CD4-positive, alpha-beta T cell (primary cell): Measurements from ENCODE around the gene GFER. TPM values are rescaled to one million over a fixed set of nuclear protein-coding genes. Genes with fewer than 3 reads are reported as not detected.

Experiments
- ATAC-seq: fragments of 200-7000 bp; cut with Tn5 transposase; one replicate; pipeline ENCODE4 v1.10.0; 2022; ENCODE audit warnings: mild to moderate bottlenecking; ENCODE audit not compliant: poor library complexity
- CTCF ChIA-PET: fragments of 350-600 bp; sonication (Branson Sonifier 250); formaldehyde crosslinking; loops from one replicate; lab custom pipeline; 2021; ENCODE audit warnings: antibody characterized with exemption, inconsistent platforms; lab: Charles Lee
- POLR2A ChIA-PET: fragments of 350-600 bp; sonication (Branson Sonifier 250); formaldehyde crosslinking; loops from one replicate; lab custom pipeline; 2021; ENCODE audit warnings: antibody characterized with exemption, inconsistent platforms; lab: Charles Lee
- DNase-seq, 14 experiments: peaks; one replicate each; pipeline ENCODE4 v3.0.0-alpha.2; 2013 to 2020; ENCODE audit warnings: mixed read lengths in 2 of 14
- H3K27ac ChIP-seq, 2 donors: one replicate each; pipeline versions ENCODE4 v1.5.1 to v1.7.0; 2013; ENCODE audit warnings: low read length in 2 of 2, low read depth in 1 of 2, mild to moderate bottlenecking in 1 of 2
- H3K27me3 ChIP-seq, 2 experiments: 1 replicate in 1 of 2; 2 replicates in 1 of 2; pipeline versions ENCODE4 v1.6.1 to v1.7.0; 2013; ENCODE audit warnings: low read length in 2 of 2, control low read depth in 1 of 2, mild to moderate bottlenecking in 1 of 2, moderate library complexity in 1 of 2; ENCODE audit not compliant: insufficient read depth in 2 of 2, control insufficient read depth in 1 of 2
- H3K36me3 ChIP-seq: one replicate; pipeline ENCODE4 v1.6.1; 2013; ENCODE audit warnings: low read length, control low read depth; ENCODE audit not compliant: insufficient read depth
- H3K4me1 ChIP-seq: one replicate; pipeline ENCODE4 v1.6.1; 2013; ENCODE audit warnings: low read length, control low read depth; ENCODE audit not compliant: insufficient read depth
- H3K4me3 ChIP-seq: one replicate; pipeline ENCODE4 v1.5.1; 2013; ENCODE audit warnings: mild to moderate bottlenecking, low read length, moderate library complexity
- H3K9me3 ChIP-seq, 2 experiments: 1 replicate in 1 of 2; 2 replicates in 1 of 2; pipeline versions ENCODE4 v1.6.1 to v1.7.0; 2013; ENCODE audit warnings: low read length in 2 of 2, mild to moderate bottlenecking in 2 of 2, control low read depth in 1 of 2, moderate library complexity in 1 of 2; ENCODE audit not compliant: control insufficient read depth in 1 of 2, insufficient read depth in 1 of 2
- H3K27ac Mint-ChIP-seq: one replicate; pipeline ENCODE4 v1.8.0; 2020; ENCODE audit warnings: mixed read lengths
- H3K27me3 Mint-ChIP-seq: one replicate; pipeline ENCODE4 v1.8.0; 2021; ENCODE audit warnings: mixed read lengths
- H3K36me3 Mint-ChIP-seq: one replicate; pipeline ENCODE4 v1.8.0; 2021; ENCODE audit warnings: low read depth, mixed read lengths
- H3K4me1 Mint-ChIP-seq: one replicate; pipeline ENCODE4 v1.8.0; 2021; ENCODE audit warnings: low read depth, mixed read lengths
- H3K4me3 Mint-ChIP-seq: one replicate; pipeline ENCODE4 v1.8.0; 2020; ENCODE audit warnings: mild to moderate bottlenecking, mixed read lengths
- H3K9me3 Mint-ChIP-seq: one replicate; pipeline ENCODE4 v1.8.0; 2020; ENCODE audit warnings: mixed read lengths
- CTCF ChIP-seq: fragments of 200-600 bp; IDR thresholded peaks from one replicate; pipeline ENCODE4 v1.8.0; 2022; ENCODE audit warnings: antibody characterized with exemption, mild to moderate bottlenecking
- intact Hi-C, 2 experiments: fragments of 100-400 bp; cut with DNase I in 1 of 2; cut with micrococcal nuclease in 1 of 2; formaldehyde crosslinking; loops; one replicate each; pipeline versions ENCODE4 v1.15.1 to v1.9.0; 2023 to 2025; cut with DNase I, micrococcal nuclease
- total RNA-seq, 174 experiments: library from RNA in 2 of 174; stranded (reverse) in 2 of 174; gene quantifications; one replicate each; pipeline ENCODE4 v1.2.3 and lab custom pipeline; 2021 to 2026

The GFER gene
- total RNA-seq, 2 experiments from 2014 or later = 14.5 TPM

GRCh38 chr16:2034696-2035430 is 50.9 kb downstream of the GFER start:
- intact Hi-C loops = no loop called here
- H3K27me3 Mint-ChIP-seq = no peaks in the 10 kb centered on the region
- TF ChIP-seq CTCF = no peak
- no peaks in the 10 kb centered on the region for H3K9me3 ChIP-seq
- H3K9me3 Mint-ChIP-seq = no peaks in the 10 kb centered on the region
- no peaks in the 10 kb centered on the region for H3K4me1 Mint-ChIP-seq
- H3K4me3 Mint-ChIP-seq = no peak overlapping the region
- peaks cover 7% of the 10 kb centered on the region for H3K4me1 ChIP-seq
- no peaks in the 10 kb centered on the region for H3K36me3 ChIP-seq
- H3K27ac ChIP-seq = no peak overlapping the region
- H3K4me3 ChIP-seq = no peak overlapping the region
- H3K36me3 Mint-ChIP-seq = no peaks in the 10 kb centered on the region
- H3K27ac Mint-ChIP-seq = no peak overlapping the region
- no peaks in the 10 kb centered on the region for H3K27me3 ChIP-seq
- ATAC-seq = no peak
- ChIA-PET CTCF (no interaction called here), POLR2A (no interaction called here)
- no peak for DNase-seq

GRCh38 chr16:2035431-2036199 is 51.6 kb downstream of the GFER start:
- Mint-ChIP-seq H3K9me3 (no peaks in the 10 kb centered on the region), H3K4me3 (no peak overlapping the region), H3K27me3 (no peaks in the 10 kb centered on the region), H3K4me1 (no peaks in the 10 kb centered on the region), H3K27ac (no peak overlapping the region), H3K36me3 (no peaks in the 10 kb centered on the region)
- ATAC-seq (no peak), DNase-seq (no peak)
- CTCF ChIA-PET = interaction anchor here (0.6 kb wide), 1 partner anchor 872 kb away, joined by 3 read pairs; no protein-coding TSS in a partner anchor
- Histone ChIP-seq H3K9me3 (no peaks in the 10 kb centered on the region), H3K36me3 (no peaks in the 10 kb centered on the region), H3K4me1 (peaks cover 7% of the 10 kb centered on the region), H3K27ac (no peak overlapping the region), H3K27me3 (no peaks in the 10 kb centered on the region), H3K4me3 (no peak overlapping the region)
- POLR2A ChIA-PET = no interaction called here
- intact Hi-C loops = no loop called here
- TF ChIP-seq CTCF = no peak

- Histone ChIP-seq H3K4me1 (peaks cover 7% of the 10 kb centered on the region), H3K4me3 (no peak overlapping the region), H3K36me3 (no peaks in the 10 kb centered on the region), H3K9me3 (no peaks in the 10 kb centered on the region), H3K27me3 (no peaks in the 10 kb centered on the region), H3K27ac (no peak overlapping the region)
- Mint-ChIP-seq H3K4me1 (no peaks in the 10 kb centered on the region), H3K27me3 (no peaks in the 10 kb centered on the region), H3K9me3 (no peaks in the 10 kb centered on the region), H3K4me3 (no peak overlapping the region), H3K27ac (no peak overlapping the region), H3K36me3 (no peaks in the 10 kb centered on the region)
- no peak for TF ChIP-seq CTCF
- ChIA-PET CTCF (no interaction called here), POLR2A (no interaction called here)
- DNase-seq = no peak
- ATAC-seq = no peak
- intact Hi-C loops = no loop called here
Observed at GRCh38 chr16:2036200-2036966, 52.4 kb downstream of the GFER start.
